Epithelial cell of proximal tubule (primary cell): ENCODE measurements around the gene PHEX. TPM values are rescaled to one million over a fixed set of nuclear protein-coding genes. Genes with fewer than 3 reads are reported as not detected.

Experiments
- DNase-seq: peaks from one replicate; pipeline ENCODE4 v3.0.0-alpha.2; 2011; ENCODE audit warnings: low read depth
- H3K4me3 ChIP-seq: 2 replicates; pipeline ENCODE4 v1.5.1; 2011; ENCODE audit warnings: low read depth, mild to moderate bottlenecking, low read length
- CTCF ChIP-seq: conservative IDR thresholded peaks from 2 replicates; pipeline ENCODE4 v1.5.1; 2012; ENCODE audit warnings: low read depth, mild to moderate bottlenecking, low read length
- total RNA-seq: library from RNA; depleted of rRNA; stranded (reverse); fragments of >200 nt; gene quantifications from 2 replicates; pipeline ENCODE4 v1.2.3, GENCODE V29; 2015

PHEX gene
- total RNA-seq, 1 donor from 2014 or later = 0.29 TPM

DNA sequence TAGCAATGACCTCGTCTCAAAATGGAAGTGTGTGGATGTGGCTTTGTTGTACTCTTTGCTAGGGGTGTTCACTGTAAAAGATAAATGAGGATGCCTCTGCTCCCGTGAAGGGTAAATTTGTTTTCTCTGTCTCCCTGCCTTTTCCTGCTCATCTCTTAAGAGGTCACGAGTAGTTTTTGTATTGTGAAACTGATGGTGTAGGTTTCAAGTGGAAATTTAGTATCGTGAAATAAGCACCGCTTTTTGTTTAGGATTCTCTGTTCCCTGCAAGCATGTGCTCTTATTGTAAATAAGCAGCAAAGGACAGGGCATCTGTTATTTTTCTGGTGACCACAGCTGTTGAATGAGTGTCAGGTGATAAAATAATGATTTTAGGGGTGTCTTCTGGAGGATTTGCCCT, 104.6 kb downstream of the PHEX start:
- TF ChIP-seq CTCF = no peak
- no peak for DNase-seq
- H3K4me3 ChIP-seq = no peak overlapping the region

GRCh38 chrX:22139822-22140221, 107.7 kb downstream of the PHEX start:
- no peak overlapping the region for H3K4me3 ChIP-seq
- no peak for DNase-seq
- no peak for TF ChIP-seq CTCF

DNA sequence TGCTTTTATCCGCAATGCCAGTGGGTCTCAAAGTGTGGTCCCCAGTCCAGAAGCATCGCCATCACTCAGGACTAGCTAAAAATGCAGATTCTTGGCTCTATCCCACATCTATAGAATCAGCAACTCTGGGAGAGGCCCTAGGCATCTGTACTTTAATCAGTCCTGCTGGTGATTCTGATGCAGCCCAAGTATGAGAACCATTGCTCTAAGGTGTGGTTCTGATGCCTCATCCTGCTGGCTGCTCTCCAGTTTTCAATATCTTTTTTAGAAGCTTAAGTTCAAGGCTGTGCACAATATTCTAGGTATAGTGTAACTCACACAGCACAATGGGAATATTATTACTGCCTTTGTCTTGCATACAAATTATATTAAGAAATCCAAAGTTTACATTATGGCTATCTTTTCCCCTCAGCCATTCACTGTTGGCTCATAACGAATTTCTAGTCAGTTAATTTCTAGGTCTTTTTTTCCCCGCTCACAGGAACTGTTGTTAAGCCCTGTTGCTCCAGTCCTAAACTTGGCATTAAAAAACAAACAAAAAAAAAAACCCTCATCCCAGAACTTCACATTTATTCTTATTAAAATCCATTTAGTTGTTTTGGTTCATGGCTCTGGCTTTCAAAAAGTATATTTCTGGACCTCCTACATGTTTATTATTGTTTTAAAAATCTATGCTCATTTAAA, 109.1 kb downstream of the PHEX start:
- no peak for TF ChIP-seq CTCF
- H3K4me3 ChIP-seq = no peak overlapping the region
- no peak for DNase-seq

GRCh38 chrX:22147214-22147613, 115.1 kb downstream of the PHEX start:
- no peak for DNase-seq
- no peak overlapping the region for H3K4me3 ChIP-seq
- TF ChIP-seq CTCF = no peak

DNA sequence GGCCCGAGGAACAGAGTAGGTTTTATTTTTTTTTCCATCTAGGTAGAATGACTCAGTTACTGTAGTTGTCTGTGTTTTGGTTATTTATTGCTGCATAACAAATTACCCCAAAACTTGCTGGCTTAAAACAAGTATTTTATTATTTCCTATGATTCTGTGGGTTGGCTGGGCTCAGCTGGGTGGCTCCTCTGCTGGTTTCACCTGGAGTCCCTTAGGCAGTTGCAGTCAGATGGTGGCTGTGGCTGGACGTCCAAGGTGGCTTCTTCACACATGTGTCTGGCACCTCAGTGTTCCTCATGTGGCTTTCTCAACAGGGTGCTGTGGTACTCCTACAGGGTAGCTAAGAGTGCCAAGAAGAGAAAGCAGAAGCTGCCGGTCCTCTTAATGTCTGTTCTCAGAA, 115.8 kb downstream of the PHEX start:
- DNase-seq = no peak
- no peak overlapping the region for H3K4me3 ChIP-seq
- no peak for TF ChIP-seq CTCF

DNA sequence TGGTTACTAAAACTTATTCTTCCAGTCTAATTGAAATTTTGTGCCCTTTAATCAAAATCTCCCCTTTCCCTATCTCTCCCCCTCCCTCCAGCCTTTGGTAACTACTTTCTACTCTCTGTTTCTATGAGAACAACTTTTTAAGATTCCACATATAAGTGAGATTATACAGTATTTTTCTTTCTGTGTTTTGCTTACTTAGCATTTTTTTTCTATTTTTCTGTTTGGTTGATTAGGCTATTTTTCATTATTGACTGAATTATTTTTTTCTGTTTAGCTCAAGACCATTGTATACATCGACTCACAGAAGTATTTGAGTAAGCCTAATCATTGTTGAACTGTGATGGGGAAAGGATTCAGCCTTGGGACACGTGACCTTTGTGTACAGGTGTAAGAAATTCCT, 116.4 kb downstream of the PHEX start:
- no peak for TF ChIP-seq CTCF
- no peak for DNase-seq
- no peak overlapping the region for H3K4me3 ChIP-seq

GRCh38 chrX:22150371-22150770, 118.2 kb downstream of the PHEX start:
- no peak overlapping the region for H3K4me3 ChIP-seq
- no peak for DNase-seq
- no peak for TF ChIP-seq CTCF
